ENCODE data around the gene PPFIBP1.

DNA sequence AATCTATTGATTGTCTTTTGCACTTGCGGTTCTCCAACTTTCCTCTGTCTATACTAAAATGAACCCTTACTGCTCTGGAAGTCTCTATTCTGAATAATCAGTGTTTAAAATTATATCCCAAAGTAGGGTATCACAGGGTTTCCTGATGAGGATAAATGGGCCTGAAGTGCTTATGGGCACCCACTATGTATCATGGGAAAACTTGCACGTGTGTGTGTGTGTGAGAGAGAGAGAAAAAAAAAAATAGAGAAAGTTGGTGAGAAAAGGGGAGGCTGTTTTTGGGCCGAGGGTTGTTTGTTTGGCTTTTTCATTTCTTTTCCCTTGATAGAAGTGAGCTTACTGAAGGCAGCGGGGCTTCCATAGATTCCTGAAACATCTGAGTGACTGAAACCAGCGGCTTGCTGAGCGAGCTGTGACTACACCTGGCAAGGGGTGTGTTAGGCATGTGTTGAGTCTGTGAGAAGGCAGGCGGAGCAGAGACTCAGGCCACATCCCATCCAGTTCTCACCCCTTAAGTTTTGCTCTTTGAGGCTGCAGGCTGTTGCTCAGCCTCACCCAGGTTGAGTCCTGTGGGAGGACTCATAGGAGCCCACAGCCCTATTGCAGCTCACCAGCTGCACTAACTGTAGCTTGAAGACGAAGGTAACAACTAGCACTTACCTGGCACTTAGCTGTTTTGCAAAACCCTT lies 17.2 kb downstream of the PPFIBP1 start:
- TF ChIP-seq, protein P1, sequence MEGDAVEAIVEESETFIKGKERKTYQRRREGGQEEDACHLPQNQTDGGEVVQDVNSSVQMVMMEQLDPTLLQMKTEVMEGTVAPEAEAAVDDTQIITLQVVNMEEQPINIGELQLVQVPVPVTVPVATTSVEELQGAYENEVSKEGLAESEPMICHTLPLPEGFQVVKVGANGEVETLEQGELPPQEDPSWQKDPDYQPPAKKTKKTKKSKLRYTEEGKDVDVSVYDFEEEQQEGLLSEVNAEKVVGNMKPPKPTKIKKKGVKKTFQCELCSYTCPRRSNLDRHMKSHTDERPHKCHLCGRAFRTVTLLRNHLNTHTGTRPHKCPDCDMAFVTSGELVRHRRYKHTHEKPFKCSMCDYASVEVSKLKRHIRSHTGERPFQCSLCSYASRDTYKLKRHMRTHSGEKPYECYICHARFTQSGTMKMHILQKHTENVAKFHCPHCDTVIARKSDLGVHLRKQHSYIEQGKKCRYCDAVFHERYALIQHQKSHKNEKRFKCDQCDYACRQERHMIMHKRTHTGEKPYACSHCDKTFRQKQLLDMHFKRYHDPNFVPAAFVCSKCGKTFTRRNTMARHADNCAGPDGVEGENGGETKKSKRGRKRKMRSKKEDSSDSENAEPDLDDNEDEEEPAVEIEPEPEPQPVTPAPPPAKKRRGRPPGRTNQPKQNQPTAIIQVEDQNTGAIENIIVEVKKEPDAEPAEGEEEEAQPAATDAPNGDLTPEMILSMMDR (IDR thresholded peaks at IDR 0.05; ENCODE audit: insufficient read depth, low read length): no peak
- no peak for TF ChIP-seq GABPA (IDR thresholded peaks at IDR 0.05; ENCODE audit: low read depth)
- no peak for TF ChIP-seq SPI1 (IDR thresholded peaks at IDR 0.05; ENCODE audit: borderline replicate concordance, low read depth)
- TF ChIP-seq POLR2AphosphoS5 (IDR thresholded peaks at IDR 0.05; ENCODE audit: low read depth): no peak
